MG63 (cell line): ENCODE results near the gene PFDN6. TPM values are rescaled to one million over a fixed set of nuclear protein-coding genes. Genes with fewer than 3 reads are reported as not detected.
"Not testable (repeated sequence)": the region's sequence is repeated elsewhere in the genome, so short reads cannot be mapped to it uniquely, and the experiment has no call there.

ENCODE experiments used
- DNase-seq: peaks from one replicate; pipeline ENCODE4 v3.0.0-alpha.2; 2020
- H3K27me3 ChIP-seq: fragments of 250-450 bp; sonication (Bioruptor Pico); 2 replicates; pipeline ENCODE4 v1.5.1; 2020; ENCODE audit warnings: mild to moderate bottlenecking, moderate library complexity
- H3K36me3 ChIP-seq: fragments of 250-450 bp; sonication (Bioruptor Pico); 2 replicates; pipeline ENCODE4 v1.5.1; 2020; ENCODE audit warnings: mild to moderate bottlenecking, moderate library complexity
- H3K4me3 ChIP-seq: fragments of 250-450 bp; sonication (Bioruptor Pico); 2 replicates; pipeline ENCODE4 v1.5.1; 2020; ENCODE audit warnings: mild to moderate bottlenecking, moderate library complexity
- H3K9me3 ChIP-seq: fragments of 250-450 bp; sonication (Bioruptor Pico); 2 replicates; pipeline ENCODE4 v1.5.1; 2020; ENCODE audit warnings: mild to moderate bottlenecking, moderate library complexity
- total RNA-seq: library from RNA; depleted of rRNA; stranded (reverse); fragments of >200 nt; shearing (Covaris generic); gene quantifications from 2 replicates; pipeline ENCODE4 v1.2.3, GENCODE V29; 2014; ENCODE audit warnings: low replicate concordance

The PFDN6 gene
- total RNA-seq, 1 experiment from 2014 or later, result 488 TPM

DNA sequence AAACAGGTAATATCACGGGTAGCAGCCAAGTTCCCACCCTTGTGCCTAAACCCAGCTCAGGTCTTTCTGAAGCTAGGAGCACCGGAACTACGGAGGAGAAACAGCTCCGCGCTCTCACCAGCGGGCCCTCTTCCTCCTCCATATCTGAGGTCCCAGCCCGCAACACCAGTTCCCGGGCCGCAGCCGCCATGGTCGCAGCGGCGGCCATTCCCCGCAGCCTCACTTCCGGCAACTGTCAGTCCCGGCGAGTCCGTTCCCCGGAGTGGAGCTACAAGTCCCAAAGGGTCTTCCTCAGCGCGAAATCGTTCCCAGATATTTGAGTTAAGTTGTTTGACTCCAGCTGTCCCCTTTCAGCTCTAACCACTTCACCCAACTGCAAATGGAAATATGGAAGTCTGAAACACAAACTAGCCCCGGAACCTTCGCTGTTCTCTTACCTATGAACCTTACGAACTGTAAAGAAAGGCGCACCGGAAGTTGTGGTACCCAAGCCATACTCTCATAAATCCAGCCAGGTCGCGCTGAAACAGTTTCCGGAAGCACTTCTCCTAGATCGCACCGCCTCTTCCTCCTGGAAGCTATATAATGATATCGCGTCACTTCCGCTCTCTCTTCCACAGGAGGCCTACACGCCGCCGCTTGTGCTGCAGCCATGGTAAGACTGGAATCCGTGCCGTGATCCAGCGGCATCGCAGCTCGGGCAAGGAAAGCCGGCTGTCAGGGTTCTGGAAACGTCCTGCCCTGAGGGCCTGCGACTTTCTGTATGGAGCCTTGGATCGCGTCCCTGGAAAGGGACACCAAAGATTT, 17.7 kb upstream of the PFDN6 start, which contains the start of the genes RPS18 and VPS52:
TSS of gene RPS18 (plus strand) at position 608 of the 807 bp plus-strand sequence. CDS start at position 653, 45 bp downstream.
TSS of gene VPS52 (minus strand) at position 409 of the 807 bp plus-strand sequence. CDS start at position 208, 201 bp downstream.
- peak; percentile 99 for DNase-seq
- peaks cover 92% of the 10 kb centered on the region for H3K36me3 ChIP-seq
- peak within 1 kb of the TSS; percentile 97 for H3K4me3 ChIP-seq
- no peaks in the 10 kb centered on the region for H3K27me3 ChIP-seq
- H3K9me3 ChIP-seq, result no peaks in the 10 kb centered on the region

DNA sequence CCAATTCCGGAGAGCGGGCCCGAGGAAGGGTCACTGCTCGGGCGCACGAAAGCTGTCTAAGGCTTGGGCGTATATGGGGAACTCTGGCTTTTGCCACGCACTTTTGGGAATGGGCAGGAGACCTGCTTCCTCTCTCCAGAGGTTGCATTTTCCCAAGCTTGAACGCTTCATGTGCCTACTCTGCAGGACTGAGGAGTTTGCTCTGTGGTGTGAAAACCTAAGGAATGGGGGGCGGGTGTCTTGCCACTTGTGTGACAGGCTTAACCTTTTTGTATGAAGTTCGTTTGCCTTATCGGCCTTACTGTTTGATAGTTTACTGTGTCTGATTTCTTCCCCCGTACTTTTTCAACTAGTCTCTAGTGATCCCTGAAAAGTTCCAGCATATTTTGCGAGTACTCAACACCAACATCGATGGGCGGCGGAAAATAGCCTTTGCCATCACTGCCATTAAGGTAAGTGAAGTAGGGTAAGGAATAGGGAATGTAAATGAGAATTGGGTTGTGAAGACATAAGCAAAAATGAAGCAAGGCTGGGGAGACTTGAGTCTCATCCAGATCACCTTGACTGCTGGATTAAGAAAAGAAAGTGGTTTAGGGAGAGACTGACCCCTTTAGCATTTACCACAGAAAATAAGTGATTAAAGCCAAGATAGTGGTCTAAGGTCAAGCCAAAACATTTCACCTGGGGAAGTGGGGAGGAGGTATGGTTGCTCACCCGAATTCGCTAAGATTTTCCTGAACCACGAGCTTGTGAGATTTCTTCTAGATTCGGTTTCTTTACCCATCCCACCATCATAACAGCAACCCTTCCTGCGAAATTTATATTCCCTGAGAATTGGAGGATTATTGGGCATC, 16.9 kb upstream of the PFDN6 start:
- DNase-seq, result no peak
- no peaks in the 10 kb centered on the region for H3K27me3 ChIP-seq
- H3K4me3 ChIP-seq, result peak overlapping the region; percentile 97
- no peaks in the 10 kb centered on the region for H3K9me3 ChIP-seq
- H3K36me3 ChIP-seq, result peaks cover 89% of the 10 kb centered on the region

DNA sequence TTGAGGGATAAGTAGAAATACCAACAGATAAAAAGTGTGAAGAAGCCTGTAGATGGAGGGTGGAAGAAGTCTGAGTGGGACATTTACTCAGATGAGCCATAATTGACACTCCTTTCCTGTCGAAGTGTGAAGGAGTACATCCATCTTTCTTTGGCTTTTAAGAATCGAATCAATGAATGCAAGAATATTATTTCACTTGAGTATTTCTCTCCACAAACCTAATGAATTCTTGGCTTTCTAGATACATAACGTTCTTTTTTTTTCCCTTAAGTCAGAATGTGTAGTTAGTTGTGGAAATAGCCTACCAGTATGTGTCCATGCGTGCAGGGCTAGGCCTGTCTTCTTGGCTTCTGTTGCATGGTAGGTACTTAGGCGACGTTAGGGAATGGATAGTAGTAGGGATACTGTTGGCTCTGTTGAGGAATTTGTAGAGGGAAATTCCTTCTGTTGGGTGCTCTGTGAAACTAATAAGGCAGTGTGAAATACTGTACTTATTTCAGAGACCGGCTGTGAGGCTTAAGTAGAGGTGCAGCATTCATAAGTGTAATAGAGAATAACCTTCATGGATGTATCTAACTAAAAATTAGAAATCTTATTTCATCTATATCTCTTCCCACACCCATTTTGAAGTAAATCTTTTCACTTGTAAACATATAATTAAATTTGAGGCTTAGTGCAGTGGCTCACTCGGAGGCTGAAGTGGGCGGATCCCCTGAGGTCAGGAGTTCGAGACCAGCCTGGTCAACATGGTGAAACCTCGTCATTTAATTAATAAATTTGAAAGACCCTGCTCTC, 16.1 kb upstream of the PFDN6 start:
- Histone ChIP-seq H3K36me3 (peaks cover 87% of the 10 kb centered on the region), H3K27me3 (no peaks in the 10 kb centered on the region), H3K4me3 (peak overlapping the region; percentile 97), H3K9me3 (no peaks in the 10 kb centered on the region)
- DNase-seq, result no peak

DNA sequence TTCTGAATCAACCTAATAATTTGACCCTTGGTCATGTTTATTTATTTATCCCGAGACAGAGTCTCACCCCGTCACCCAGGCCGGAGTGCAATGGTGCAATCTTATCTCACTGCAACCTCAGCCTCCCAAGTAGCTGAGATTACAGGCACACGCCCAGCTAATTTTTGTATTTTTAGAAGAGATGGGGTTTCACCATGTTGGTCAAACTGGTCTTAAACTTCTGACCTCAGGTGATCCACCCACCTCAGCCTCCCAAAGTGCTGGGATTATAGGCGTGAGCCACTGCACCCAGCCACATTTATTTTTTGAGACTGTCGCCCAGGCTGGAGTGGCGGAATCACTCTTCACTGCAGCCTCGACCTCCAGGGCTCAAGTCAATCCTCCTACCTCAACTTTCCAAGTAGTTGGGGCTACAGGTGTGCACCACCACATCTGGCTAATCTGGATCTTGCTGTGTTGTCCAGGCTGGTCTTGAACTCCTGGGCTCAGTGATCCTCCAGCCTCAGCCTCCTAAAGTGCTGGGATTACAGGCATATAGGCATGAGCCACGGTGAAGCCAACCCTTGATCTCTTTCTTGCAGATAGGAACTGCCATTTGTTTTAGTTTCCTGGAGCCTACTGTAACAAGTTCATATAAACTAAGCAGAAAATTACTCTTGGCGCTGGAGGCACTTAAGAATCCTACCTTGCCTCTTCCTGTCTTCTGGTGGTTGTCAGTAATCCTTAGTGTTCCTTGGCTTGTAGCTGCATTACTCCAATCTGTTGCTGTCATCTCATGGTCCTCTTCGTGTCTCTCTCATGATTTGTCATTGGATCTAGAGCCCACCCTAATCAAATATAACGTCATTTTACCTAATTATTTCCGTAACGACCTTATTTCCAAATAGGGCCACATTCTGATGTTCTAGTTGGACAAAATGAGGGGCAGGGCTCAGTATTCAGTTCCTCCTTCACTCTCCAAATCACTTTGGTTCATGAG, 15.2 kb upstream of the PFDN6 start:
- no peaks in the 10 kb centered on the region for H3K9me3 ChIP-seq
- no peak for DNase-seq
- no peaks in the 10 kb centered on the region for H3K27me3 ChIP-seq
- peak overlapping the region; percentile 97 for H3K4me3 ChIP-seq
- H3K36me3 ChIP-seq, result peaks cover 87% of the 10 kb centered on the region

DNA sequence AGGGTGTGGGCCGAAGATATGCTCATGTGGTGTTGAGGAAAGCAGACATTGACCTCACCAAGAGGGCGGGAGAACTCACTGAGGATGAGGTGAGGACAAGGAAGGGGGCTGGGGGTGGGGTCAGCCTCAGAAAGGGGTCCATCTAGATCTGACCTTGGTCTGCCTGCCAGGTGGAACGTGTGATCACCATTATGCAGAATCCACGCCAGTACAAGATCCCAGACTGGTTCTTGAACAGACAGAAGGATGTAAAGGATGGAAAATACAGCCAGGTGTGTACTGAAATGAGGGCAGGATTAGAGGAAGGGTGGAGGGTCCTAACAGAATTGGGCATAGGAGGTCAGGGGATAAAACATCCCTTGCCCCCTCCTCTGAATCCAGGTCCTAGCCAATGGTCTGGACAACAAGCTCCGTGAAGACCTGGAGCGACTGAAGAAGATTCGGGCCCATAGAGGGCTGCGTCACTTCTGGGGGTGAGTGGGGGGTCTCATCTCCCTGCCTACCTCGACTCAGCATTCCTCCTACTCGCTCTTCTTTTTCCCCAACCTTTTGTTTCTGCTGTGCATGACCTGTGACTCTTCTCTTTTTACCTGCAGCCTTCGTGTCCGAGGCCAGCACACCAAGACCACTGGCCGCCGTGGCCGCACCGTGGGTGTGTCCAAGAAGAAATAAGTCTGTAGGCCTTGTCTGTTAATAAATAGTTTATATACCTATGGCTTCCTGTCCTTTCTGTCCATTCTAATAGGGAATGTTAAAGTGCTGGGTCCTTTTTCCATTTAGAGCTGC, 13.4 kb upstream of the PFDN6 start:
- Histone ChIP-seq H3K36me3 (peaks cover 91% of the 10 kb centered on the region), H3K4me3 (peak overlapping the region; percentile 97)
- H3K27me3 ChIP-seq, DNase-seq, H3K9me3 ChIP-seq: not testable (repeated sequence)

DNA sequence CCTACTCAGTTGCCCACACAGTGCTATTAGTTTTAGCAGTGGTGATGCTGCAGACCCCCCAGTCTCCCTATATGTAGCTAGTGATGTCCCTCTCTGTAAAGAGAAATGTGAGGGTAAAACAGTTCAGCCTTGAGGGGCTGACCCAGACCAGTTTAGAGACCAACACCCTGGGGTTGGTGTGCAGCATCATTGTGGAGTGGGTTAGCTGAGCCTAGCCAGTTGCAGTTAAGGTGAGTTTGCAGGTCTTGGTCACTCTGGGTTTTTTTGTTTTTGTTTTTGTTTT, 12.9 kb upstream of the PFDN6 start:
- H3K27me3 ChIP-seq, result no peaks in the 10 kb centered on the region
- peak overlapping the region; percentile 97 for H3K4me3 ChIP-seq
- DNase-seq, result no peak
- H3K9me3 ChIP-seq, result no peaks in the 10 kb centered on the region
- peaks cover 91% of the 10 kb centered on the region for H3K36me3 ChIP-seq

DNA sequence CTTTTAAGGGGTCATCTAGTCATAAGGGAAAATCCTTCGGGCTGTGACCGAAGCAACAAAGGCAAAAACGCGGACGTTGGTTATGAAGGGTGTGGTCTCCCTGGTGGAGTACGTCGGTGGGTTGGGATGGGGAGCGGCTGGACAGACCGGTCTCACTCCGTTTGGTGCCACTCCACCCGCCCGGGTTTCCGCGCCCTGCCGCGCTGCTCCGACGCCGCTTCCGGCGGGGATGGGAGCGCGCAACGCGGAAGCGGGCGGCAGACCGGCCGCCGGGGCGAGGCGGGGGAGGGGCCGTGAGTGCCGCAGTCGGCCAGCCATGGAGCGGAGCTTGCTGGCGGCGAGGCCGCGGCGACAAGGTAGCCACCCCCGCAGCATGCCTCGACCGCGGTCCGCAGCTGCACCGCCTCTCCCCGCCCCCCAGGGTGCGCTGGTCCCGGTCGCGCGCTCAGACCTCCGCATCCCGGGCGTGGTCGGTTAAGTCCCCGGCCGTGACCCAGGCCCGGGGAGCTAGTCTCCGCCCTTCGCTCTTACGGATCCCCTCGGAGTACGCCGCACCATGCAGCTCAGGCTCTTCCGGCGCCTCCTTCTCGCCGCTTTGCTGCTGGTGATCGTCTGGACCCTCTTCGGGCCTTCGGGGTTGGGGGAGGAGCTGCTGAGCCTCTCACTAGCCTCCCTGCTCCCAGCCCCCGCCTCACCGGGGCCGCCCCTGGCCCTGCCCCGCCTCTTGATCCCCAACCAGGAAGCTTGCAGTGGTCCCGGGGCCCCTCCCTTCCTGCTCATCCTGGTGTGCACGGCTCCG, 12.3 kb upstream of the PFDN6 start, which contains the start of gene B3GALT4:
TSS of gene B3GALT4 (plus strand) at position 260 of the 799 bp plus-strand sequence. CDS start at position 557, 297 bp downstream.
- DNase-seq, result peak; percentile 96
- H3K36me3 ChIP-seq, result peaks cover 95% of the 10 kb centered on the region
- no peaks in the 10 kb centered on the region for H3K27me3 ChIP-seq
- peak within 1 kb of the TSS; percentile 97 for H3K4me3 ChIP-seq
- no peaks in the 10 kb centered on the region for H3K9me3 ChIP-seq

DNA sequence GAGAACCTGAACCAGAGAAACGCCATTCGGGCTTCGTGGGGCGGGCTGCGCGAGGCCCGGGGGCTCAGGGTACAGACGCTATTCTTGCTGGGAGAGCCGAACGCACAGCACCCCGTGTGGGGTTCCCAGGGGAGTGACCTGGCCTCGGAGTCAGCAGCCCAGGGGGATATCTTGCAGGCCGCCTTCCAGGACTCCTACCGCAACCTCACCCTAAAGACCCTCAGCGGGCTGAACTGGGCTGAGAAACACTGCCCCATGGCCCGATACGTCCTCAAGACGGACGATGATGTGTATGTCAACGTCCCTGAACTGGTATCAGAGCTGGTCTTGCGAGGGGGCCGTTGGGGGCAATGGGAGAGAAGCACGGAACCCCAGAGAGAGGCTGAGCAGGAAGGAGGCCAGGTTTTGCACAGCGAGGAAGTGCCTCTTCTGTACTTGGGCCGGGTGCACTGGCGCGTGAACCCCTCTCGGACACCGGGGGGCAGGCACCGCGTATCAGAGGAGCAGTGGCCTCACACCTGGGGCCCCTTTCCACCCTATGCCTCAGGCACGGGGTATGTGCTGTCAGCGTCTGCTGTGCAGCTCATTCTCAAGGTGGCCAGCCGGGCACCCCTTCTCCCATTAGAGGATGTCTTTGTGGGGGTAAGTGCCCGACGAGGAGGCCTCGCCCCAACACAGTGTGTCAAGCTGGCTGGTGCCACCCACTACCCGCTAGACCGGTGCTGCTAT, 11.6 kb upstream of the PFDN6 start:
- H3K27me3 ChIP-seq, result no peaks in the 10 kb centered on the region
- H3K36me3 ChIP-seq, result peaks cover 95% of the 10 kb centered on the region
- no peaks in the 10 kb centered on the region for H3K9me3 ChIP-seq
- no peak overlapping the region for H3K4me3 ChIP-seq
- peak; percentile 61 for DNase-seq

DNA sequence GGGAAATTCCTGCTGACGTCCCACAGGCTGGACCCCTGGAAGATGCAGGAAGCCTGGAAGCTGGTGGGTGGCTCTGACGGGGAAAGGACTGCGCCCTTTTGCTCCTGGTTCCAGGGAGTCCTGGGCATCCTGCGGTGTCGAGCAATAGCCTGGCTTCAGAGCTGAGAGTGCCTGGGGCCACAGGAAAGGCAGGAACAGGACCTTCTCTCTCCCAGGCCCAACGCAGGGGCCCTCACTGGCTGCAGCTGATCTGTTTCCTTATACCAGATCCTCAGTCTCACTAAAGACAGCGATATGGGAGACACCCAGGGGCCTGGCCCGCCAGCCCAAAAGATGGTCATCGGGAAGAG, 11.0 kb upstream of the PFDN6 start:
- no peaks in the 10 kb centered on the region for H3K9me3 ChIP-seq
- no peaks in the 10 kb centered on the region for H3K27me3 ChIP-seq
- peak; percentile 59 for DNase-seq
- no peak overlapping the region for H3K4me3 ChIP-seq
- H3K36me3 ChIP-seq, result peaks cover 95% of the 10 kb centered on the region

DNA sequence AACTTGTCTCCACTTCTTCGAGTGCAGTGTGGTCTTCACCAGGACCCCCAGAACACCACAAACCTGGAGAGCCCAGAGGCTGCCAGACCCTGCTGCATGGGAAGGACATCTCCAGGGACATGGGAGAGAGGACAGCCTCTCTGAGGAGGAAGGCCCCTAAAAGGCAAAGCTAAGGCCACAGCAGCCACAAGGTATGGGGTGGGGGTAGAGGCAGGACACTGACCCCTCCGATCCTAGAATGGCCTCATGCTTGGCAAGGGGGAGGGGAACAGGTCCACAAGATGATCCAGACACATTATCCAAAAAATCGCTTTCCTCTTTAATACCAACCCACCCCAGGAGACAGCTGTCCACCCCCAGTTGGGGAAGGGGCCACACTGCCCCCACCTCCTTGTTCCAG, 10.6 kb upstream of the PFDN6 start:
- H3K4me3 ChIP-seq, result no peak overlapping the region
- H3K27me3 ChIP-seq, result no peaks in the 10 kb centered on the region
- no peaks in the 10 kb centered on the region for H3K9me3 ChIP-seq
- peaks cover 95% of the 10 kb centered on the region for H3K36me3 ChIP-seq
- DNase-seq, result no peak

DNA sequence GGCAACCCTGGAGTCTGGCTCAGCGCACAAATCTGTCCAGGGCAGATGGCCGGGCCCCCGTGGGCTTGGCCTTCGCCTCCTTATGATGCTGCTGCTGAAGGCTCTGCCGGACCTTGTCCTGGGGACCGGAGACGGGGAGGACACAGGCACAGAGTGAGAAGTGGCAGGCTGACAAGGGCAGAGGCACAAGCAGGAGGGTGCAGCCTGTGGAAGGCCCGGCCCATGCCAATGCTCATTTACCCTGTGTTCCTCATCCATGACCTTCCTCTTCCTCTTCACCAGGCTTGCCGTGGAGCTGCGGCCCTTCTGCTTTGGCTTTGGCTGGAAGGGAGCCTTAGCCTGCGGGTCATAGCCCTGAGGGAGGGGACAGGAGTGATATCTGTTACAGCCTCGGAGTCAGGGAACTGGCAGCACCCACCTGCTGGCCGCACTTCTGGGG, 10.1 kb upstream of the PFDN6 start:
- no peak for DNase-seq
- Histone ChIP-seq H3K9me3 (no peaks in the 10 kb centered on the region), H3K4me3 (no peak overlapping the region), H3K36me3 (peaks cover 95% of the 10 kb centered on the region), H3K27me3 (no peaks in the 10 kb centered on the region)

DNA sequence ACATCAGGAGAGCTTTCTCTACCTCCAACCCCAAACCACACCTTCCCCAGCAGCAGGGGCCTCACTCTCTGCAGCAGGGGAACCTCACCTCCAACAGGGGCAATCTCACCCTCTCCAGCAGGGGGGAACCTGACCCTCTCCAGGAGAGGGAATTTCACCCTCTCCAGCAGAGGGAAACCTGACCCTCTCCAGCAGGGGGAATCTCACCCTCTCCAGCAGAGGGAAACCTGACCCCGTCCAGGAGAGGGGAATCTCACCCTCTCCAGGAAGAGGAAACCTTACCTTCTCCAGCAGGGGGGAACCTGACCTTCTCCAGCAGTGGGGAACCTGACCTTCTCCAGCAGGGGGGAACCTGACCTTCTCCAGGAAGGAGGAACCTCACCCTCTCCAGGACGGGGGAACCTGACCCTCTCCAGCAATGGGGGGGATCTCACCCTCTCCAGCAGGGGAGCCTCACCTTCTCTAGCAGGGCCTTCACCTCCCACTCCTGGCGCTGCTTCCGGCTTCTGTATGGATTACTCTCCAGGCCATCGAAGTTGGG, 9.4 kb upstream of the PFDN6 start:
- Histone ChIP-seq H3K4me3 (no peak overlapping the region), H3K9me3 (no peaks in the 10 kb centered on the region), H3K27me3 (no peaks in the 10 kb centered on the region), H3K36me3 (peaks cover 95% of the 10 kb centered on the region)
- peak; percentile 79 for DNase-seq

DNA sequence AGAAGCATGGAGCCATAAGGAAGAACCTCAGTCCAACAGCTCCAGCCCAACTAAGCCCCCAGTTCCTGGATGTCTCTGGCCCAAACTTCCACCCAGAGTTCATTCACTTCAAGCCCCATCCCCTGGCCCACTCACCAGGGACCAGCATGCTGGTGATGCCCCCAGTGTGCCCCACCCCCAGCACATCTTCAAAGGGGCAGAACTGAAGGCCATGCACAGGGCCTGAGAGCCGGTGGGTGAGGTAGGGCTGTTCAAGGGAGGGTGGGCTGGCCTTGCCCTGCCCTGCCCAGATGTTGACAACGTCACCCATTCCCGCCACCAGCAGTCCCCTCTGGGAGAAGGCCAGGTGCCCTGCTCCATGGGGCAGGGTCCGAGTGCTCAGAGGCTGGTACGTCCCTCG, 8.9 kb upstream of the PFDN6 start:
- peaks cover 95% of the 10 kb centered on the region for H3K36me3 ChIP-seq

DNA sequence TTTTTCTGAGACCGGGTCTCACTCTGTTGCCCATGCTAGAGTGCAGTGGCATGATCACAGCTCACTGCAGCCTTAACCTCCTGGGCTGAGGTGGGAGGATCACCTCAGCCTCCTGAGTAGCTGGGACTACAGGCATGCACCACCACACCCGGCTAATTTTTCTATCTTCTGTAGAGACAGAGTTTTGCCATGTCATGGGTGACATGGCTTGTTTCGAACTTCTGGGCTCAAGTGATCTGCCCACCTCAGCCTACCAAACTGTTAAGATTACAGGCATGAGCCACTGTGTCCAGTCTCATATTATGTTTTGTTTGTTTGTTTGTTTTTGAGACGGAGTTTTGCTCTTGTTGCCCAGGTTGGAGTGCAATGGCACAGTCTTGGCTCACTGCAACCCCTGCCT, 4.2 kb upstream of the PFDN6 start:
- peaks cover 96% of the 10 kb centered on the region for H3K36me3 ChIP-seq
- not testable (repeated sequence) for DNase-seq, H3K4me3 ChIP-seq, H3K27me3 ChIP-seq, H3K9me3 ChIP-seq

More for the DNA sequence above, 8.9 kb upstream of the PFDN6 start:
- H3K9me3 ChIP-seq, result no peaks in the 10 kb centered on the region
- DNase-seq, result no peak
- no peak overlapping the region for H3K4me3 ChIP-seq
- no peaks in the 10 kb centered on the region for H3K27me3 ChIP-seq
